ENCODE measurements around the gene ADGRG1. TPM values are rescaled to one million over a fixed set of nuclear protein-coding genes. Genes with fewer than 3 reads are reported as not detected.

ADGRG1 gene
- total RNA-seq, 4 donors from 2014 or later: 129 to 159 (median 136) TPM

GRCh38 chr16:57649443-57649751 lies 21.0 kb downstream of the ADGRG1 start:
- 79 to 89% methylated on average over 6 of the region's 6 CpGs for WGBS, 2 donors

GRCh38 chr16:57649846-57650245 lies 21.4 kb downstream of the ADGRG1 start:
- DNase-seq (ENCODE audit: low spot score in 2 of 2): no peak
- H3K4me3 ChIP-seq (ENCODE audit: low read depth, poor library complexity, severe bottlenecking): no peak overlapping the region
- TF ChIP-seq POLR2A (IDR thresholded peaks at IDR 0.05) (no peak), CTCF (IDR thresholded peaks at IDR 0.05) (no peak)
- intact Hi-C loops (cut with DNase I; ENCODE audit: low total_unique reads): loop anchor here (5.0 kb wide), 1 partner anchor 58 kb away; no protein-coding TSS in a partner anchor
- 92 to 93% methylated on average over 7 of the region's 7 CpGs for WGBS, 2 donors

More at GRCh38 chr16:57649443-57649751, 21.0 kb downstream of the ADGRG1 start:
- no peak for TF ChIP-seq CTCF (IDR thresholded peaks at IDR 0.05)
- no peak for TF ChIP-seq POLR2A (IDR thresholded peaks at IDR 0.05)
- intact Hi-C loops (cut with DNase I; ENCODE audit: low total_unique reads): loop anchor here (5.0 kb wide), 1 partner anchor 57 kb away; no protein-coding TSS in a partner anchor
- DNase-seq (ENCODE audit: low spot score in 2 of 2): no peak
- H3K4me3 ChIP-seq (ENCODE audit: low read depth, poor library complexity, severe bottlenecking): no peak overlapping the region

GRCh38 chr16:57651344-57652333 lies 23.2 kb downstream of the ADGRG1 start:
- WGBS, 2 donors: 82 to 85% methylated on average over 10 of the region's 10 CpGs

GRCh38 chr16:57652695-57653471 lies 24.5 kb downstream of the ADGRG1 start:
- TF ChIP-seq CTCF (IDR thresholded peaks at IDR 0.05) (no peak), POLR2A (IDR thresholded peaks at IDR 0.05) (no peak)
- DNase-seq (ENCODE audit: low spot score in 2 of 2): no peak
- intact Hi-C loops (cut with DNase I; ENCODE audit: low total_unique reads): no loop called here
- no peak overlapping the region for H3K4me3 ChIP-seq (ENCODE audit: low read depth, poor library complexity, severe bottlenecking)
- 89 to 90% methylated on average over 17 to 18 of the region's 23 CpGs for WGBS, 2 donors

More at GRCh38 chr16:57651344-57652333, 23.2 kb downstream of the ADGRG1 start:
- intact Hi-C loops (cut with DNase I; ENCODE audit: low total_unique reads): no loop called here
- no peak for DNase-seq (ENCODE audit: low spot score in 2 of 2)
- TF ChIP-seq CTCF (IDR thresholded peaks at IDR 0.05): no peak
- TF ChIP-seq POLR2A (IDR thresholded peaks at IDR 0.05): no peak
- no peak overlapping the region for H3K4me3 ChIP-seq (ENCODE audit: low read depth, poor library complexity, severe bottlenecking)

- TF ChIP-seq POLR2A (IDR thresholded peaks at IDR 0.05): no peak
- TF ChIP-seq CTCF (IDR thresholded peaks at IDR 0.05): no peak
- intact Hi-C loops (cut with DNase I; ENCODE audit: low total_unique reads): no loop called here
- no peak for DNase-seq (ENCODE audit: low spot score in 2 of 2)
- 52 to 53% methylated on average over 16 of the region's 16 CpGs for WGBS, 2 donors
- no peak overlapping the region for H3K4me3 ChIP-seq (ENCODE audit: low read depth, poor library complexity, severe bottlenecking)
Measured at GRCh38 chr16:57653936-57654335, 25.5 kb downstream of the ADGRG1 start.
